CD4-positive, alpha-beta T cell treated with Interleukin-10 for 1 hour (primary cell): ENCODE measurements around the gene CBLC.

Experiments
- DNase-seq: peaks from one replicate; pipeline ENCODE4 v3.0.0-alpha.2; 2020

Gene CBLC

GRCh38 chr19:44746946-44747738, 30.5 kb upstream of the CBLC start:
- DNase-seq = peak; percentile 97

- no peak for DNase-seq
Measured at GRCh38 chr19:44747739-44748425, 29.8 kb upstream of the CBLC start.

- peak; percentile 93 for DNase-seq
Measured at GRCh38 chr19:44748426-44749254, 29.1 kb upstream of the CBLC start, which contains the start of gene BCL3. Gene BCL3, plus strand, starts transcription at chr19:44748708. Its CDS starts 83 bp downstream, at chr19:44748791.

GRCh38 chr19:44749292-44749691, 28.4 kb upstream of the CBLC start:
- no peak for DNase-seq

GRCh38 chr19:44749994-44750393, 27.7 kb upstream of the CBLC start:
- DNase-seq = peak; percentile 23

- peak; percentile 24 for DNase-seq
Measured at GRCh38 chr19:44752123-44752815, 25.4 kb upstream of the CBLC start.

GRCh38 chr19:44752816-44753625, 24.7 kb upstream of the CBLC start:
- peak; percentile 98 for DNase-seq

- DNase-seq = no peak
Measured at GRCh38 chr19:44753626-44753931, 24.1 kb upstream of the CBLC start.

GRCh38 chr19:44753932-44754749, 23.5 kb upstream of the CBLC start:
- DNase-seq = peak; percentile 94

- no peak for DNase-seq
Measured at GRCh38 chr19:44754750-44755080, 23.0 kb upstream of the CBLC start.

- peak; percentile 30 for DNase-seq
Measured at GRCh38 chr19:44755219-44755618, 22.5 kb upstream of the CBLC start.

- peak; percentile 24 for DNase-seq
Measured at GRCh38 chr19:44756089-44756562, 21.6 kb upstream of the CBLC start.

GRCh38 chr19:44757057-44757734, 20.5 kb upstream of the CBLC start:
- peak; percentile 14 for DNase-seq

GRCh38 chr19:44757735-44758505, 19.8 kb upstream of the CBLC start:
- DNase-seq = peak; percentile 8

- peak; percentile 13 for DNase-seq
Measured at GRCh38 chr19:44758596-44758995, 19.1 kb upstream of the CBLC start.

GRCh38 chr19:44759083-44759804, 18.4 kb upstream of the CBLC start:
- DNase-seq = no peak

GRCh38 chr19:44762038-44762437, 15.7 kb upstream of the CBLC start:
- peak; percentile 24 for DNase-seq

- peak; percentile 15 for DNase-seq
Measured at GRCh38 chr19:44765033-44765948, 12.4 kb upstream of the CBLC start.
